Osteoblast (primary cell): ENCODE results near the gene MIEF1. TPM values are rescaled to one million over a fixed set of nuclear protein-coding genes. Genes with fewer than 3 reads are reported as not detected.

Source experiments
- DNase-seq: peaks from one replicate; pipeline ENCODE4 v3.0.0; 2011; ENCODE audit warnings: low spot score, mixed read lengths; ENCODE audit not compliant: insufficient read length; ENCODE audit errors: missing footprints
- H2AFZ ChIP-seq: 2 replicates; pipeline ENCODE4 v1.6.0; 2011; ENCODE audit warnings: mild to moderate bottlenecking, low read length
- H3K27ac ChIP-seq: 2 replicates; pipeline ENCODE4 v1.5.1; 2011; ENCODE audit warnings: mild to moderate bottlenecking, low read depth, low read length, moderate library complexity
- H3K27me3 ChIP-seq: 2 replicates; pipeline ENCODE4 v1.6.0; 2012; ENCODE audit warnings: mild to moderate bottlenecking, control low read depth, inconsistent platforms, low read length, moderate library complexity; ENCODE audit not compliant: insufficient read depth
- H3K36me3 ChIP-seq: 2 replicates; pipeline ENCODE4 v1.5.1; 2011; ENCODE audit warnings: mild to moderate bottlenecking, low read length, control low read depth, moderate library complexity; ENCODE audit not compliant: insufficient read depth
- H3K4me1 ChIP-seq: 2 replicates; pipeline ENCODE4 v1.5.1; 2011; ENCODE audit warnings: mild to moderate bottlenecking, low read length, control low read depth, moderate library complexity; ENCODE audit not compliant: insufficient read depth
- H3K4me2 ChIP-seq: 2 replicates; pipeline ENCODE4 v1.6.0; 2011; ENCODE audit warnings: mild to moderate bottlenecking, low read length; ENCODE audit not compliant: insufficient read depth
- H3K4me3 ChIP-seq: fragments of 200-600 bp; sonication (generic); 3 replicates; pipeline ENCODE4 v1.5.1; 2012; ENCODE audit warnings: mild to moderate bottlenecking, low read length, inconsistent platforms; ENCODE audit not compliant: insufficient read depth
- H3K79me2 ChIP-seq: 2 replicates; pipeline ENCODE4 v1.6.0; 2012; ENCODE audit warnings: mild to moderate bottlenecking, low read length, control low read depth, inconsistent platforms; ENCODE audit not compliant: insufficient read depth
- H3K9me3 ChIP-seq: 2 replicates; pipeline ENCODE4 v1.5.1; 2011; ENCODE audit warnings: low read depth, low read length, control low read depth
- H4K20me1 ChIP-seq: 2 replicates; pipeline ENCODE4 v1.6.0; 2012; ENCODE audit warnings: mild to moderate bottlenecking, low read length, control low read depth; ENCODE audit not compliant: insufficient read depth
- total RNA-seq: library from RNA; depleted of rRNA; stranded (reverse); fragments of >200 nt; gene quantifications from 2 replicates; pipeline ENCODE4 v1.2.3, GENCODE V29; 2012
- TF ChIP-seq, protein P1 (sequence below): IDR thresholded peaks from 2 replicates; pipeline ENCODE4 v1.5.1; 2011; ENCODE audit warnings: mild to moderate bottlenecking, low read depth, low read length, moderate library complexity; ENCODE audit errors: extremely low read depth

The MIEF1 gene
- total RNA-seq, 1 donor: 23.5 TPM

DNA sequence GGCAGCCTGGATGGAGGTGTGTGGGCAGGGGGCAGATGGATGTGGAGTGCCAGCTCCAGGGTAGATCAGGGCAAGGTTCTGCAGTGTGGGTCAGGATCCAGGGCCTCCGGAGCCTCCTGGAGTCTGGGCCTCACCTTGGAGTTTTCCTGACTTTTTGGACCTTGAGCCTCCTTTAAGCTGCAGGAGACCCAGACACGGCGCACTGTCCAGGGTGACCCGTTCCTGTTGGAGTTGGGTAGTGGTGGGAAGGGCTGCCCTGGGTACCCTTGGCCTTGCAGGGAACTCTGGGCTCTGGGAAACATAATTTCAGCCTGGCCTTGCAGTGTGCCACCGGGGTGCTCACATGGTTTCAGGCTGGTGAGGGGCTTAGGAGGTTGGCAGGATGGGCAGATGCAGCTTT, 28.2 kb upstream of the MIEF1 start:
- H3K27me3 ChIP-seq: no peaks in the 10 kb centered on the region
- peaks cover 5% of the 10 kb centered on the region for H3K4me1 ChIP-seq
- no peaks in the 10 kb centered on the region for H4K20me1 ChIP-seq
- no peaks in the 10 kb centered on the region for H3K9me3 ChIP-seq
- no peak overlapping the region for H2AFZ ChIP-seq
- no peak overlapping the region for H3K4me3 ChIP-seq
- no peak overlapping the region for H3K27ac ChIP-seq
- no peak overlapping the region for H3K4me2 ChIP-seq
- no peaks in the 10 kb centered on the region for H3K36me3 ChIP-seq
- DNase-seq: no peak
- no peaks in the 10 kb centered on the region for H3K79me2 ChIP-seq
- TF ChIP-seq, protein P1, sequence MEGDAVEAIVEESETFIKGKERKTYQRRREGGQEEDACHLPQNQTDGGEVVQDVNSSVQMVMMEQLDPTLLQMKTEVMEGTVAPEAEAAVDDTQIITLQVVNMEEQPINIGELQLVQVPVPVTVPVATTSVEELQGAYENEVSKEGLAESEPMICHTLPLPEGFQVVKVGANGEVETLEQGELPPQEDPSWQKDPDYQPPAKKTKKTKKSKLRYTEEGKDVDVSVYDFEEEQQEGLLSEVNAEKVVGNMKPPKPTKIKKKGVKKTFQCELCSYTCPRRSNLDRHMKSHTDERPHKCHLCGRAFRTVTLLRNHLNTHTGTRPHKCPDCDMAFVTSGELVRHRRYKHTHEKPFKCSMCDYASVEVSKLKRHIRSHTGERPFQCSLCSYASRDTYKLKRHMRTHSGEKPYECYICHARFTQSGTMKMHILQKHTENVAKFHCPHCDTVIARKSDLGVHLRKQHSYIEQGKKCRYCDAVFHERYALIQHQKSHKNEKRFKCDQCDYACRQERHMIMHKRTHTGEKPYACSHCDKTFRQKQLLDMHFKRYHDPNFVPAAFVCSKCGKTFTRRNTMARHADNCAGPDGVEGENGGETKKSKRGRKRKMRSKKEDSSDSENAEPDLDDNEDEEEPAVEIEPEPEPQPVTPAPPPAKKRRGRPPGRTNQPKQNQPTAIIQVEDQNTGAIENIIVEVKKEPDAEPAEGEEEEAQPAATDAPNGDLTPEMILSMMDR: no peak

DNA sequence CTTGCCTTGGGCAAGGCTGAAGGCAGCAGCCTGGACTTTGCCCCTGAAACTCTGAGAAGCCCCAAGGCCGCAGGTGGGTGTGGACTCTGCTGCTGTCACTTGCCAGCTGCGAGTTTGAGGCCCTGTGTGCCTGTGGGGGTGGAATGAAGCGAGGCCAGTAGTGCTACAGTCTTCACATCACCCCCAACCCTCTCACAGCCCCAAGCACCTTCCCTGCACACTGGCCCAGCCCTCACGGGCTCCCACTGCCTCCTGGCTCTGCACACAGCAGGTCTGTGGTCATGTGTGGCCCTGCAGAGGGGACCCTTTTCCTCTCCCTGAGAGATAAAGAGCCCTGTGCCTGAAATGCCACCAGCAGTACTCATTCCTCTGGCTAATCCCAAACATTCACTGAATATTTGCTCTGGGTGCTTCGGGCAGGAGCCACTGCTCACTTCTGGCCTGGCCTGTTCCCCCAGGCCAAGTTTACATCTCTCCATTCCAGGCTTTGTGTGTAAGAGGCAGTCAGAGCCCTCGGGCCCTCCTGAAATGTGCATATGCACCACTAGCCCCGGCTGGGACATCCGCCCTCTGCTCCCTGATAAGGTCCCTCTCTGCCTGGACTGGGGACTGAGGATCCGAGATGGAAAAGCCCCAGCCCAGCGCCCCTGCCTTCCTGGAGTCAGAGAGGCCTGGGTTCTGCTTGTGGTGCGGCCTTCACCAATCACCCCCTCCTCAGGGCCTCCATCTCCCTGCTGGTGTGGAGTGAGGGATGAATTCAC, 27.6 kb upstream of the MIEF1 start:
- Histone ChIP-seq H3K4me2 (no peak overlapping the region), H3K27ac (no peak overlapping the region), H2AFZ (no peak overlapping the region)

DNA sequence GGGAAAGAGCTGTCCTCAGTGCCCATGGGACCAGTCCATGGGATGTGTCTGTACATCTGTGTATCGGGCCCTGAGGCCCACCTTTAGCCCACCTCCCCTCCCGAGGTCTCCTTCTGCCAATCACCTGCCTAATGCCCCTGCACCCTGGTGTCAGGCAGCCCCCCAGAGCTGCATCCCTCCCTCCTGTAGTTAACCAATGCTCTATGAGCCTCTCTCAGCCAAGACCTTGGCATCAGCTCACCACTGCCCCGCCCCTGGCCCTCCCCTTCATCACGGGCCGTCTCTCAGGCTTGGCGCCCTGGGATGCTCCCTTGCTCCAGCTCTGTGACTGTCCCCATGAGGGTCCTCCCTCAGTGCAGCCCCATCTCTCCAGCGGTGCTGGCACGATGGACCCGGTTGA, 26.8 kb upstream of the MIEF1 start:
- H3K27ac ChIP-seq: no peak overlapping the region
- H2AFZ ChIP-seq: no peak overlapping the region
- TF ChIP-seq, protein P1: no peak
- peaks cover 5% of the 10 kb centered on the region for H3K4me1 ChIP-seq
- no peaks in the 10 kb centered on the region for H3K27me3 ChIP-seq
- H4K20me1 ChIP-seq: no peaks in the 10 kb centered on the region
- no peak for DNase-seq
- no peaks in the 10 kb centered on the region for H3K9me3 ChIP-seq
- no peak overlapping the region for H3K4me2 ChIP-seq
- H3K4me3 ChIP-seq: no peak overlapping the region
- H3K79me2 ChIP-seq: no peaks in the 10 kb centered on the region
- H3K36me3 ChIP-seq: no peaks in the 10 kb centered on the region

More for the DNA sequence above, 27.6 kb upstream of the MIEF1 start:
- no peaks in the 10 kb centered on the region for H4K20me1 ChIP-seq
- DNase-seq: no peak
- H3K36me3 ChIP-seq: no peaks in the 10 kb centered on the region
- no peaks in the 10 kb centered on the region for H3K9me3 ChIP-seq
- peaks cover 5% of the 10 kb centered on the region for H3K4me1 ChIP-seq
- no peaks in the 10 kb centered on the region for H3K79me2 ChIP-seq
- H3K4me3 ChIP-seq: no peak overlapping the region
- TF ChIP-seq, protein P1: no peak
- no peaks in the 10 kb centered on the region for H3K27me3 ChIP-seq

DNA sequence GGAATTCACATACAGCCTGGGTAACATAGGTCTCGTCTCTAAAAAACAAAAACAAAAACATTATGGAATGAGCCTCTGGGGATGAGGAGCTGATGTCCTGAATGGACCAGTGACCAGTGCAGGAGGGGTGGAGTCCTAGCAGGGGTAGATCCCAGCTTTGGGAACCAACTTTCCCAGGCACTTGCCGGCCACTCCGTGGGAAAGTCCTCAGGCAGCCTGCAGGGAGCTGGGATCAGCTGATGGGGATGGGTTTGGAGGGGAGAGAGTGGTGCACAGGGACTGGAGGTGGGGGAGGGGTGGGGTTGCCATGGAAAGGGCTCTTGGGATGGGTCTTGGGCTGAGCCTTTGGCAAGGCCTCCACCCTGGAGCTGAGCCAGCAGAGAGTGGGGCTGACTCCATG, 26.2 kb upstream of the MIEF1 start:
- TF ChIP-seq, protein P1: no peak
- Histone ChIP-seq H3K4me3 (no peak overlapping the region), H3K27ac (no peak overlapping the region), H3K36me3 (no peaks in the 10 kb centered on the region), H2AFZ (no peak overlapping the region), H3K4me1 (peaks cover 5% of the 10 kb centered on the region), H3K4me2 (no peak overlapping the region), H3K79me2 (no peaks in the 10 kb centered on the region), H3K9me3 (no peaks in the 10 kb centered on the region), H3K27me3 (no peaks in the 10 kb centered on the region), H4K20me1 (no peaks in the 10 kb centered on the region)
- DNase-seq: peak; percentile 78
